Stimulated activated CD4-positive, alpha-beta T cell treated with anti-CD3 and anti-CD28 coated beads, Interleukin-1b, Interleukin-23, amount 100 ng/mL, for 24 hours (primary cell): Measurements from ENCODE around the gene OSBPL7.

ENCODE experiments used
- DNase-seq, 4 experiments: peaks; one replicate each; pipeline ENCODE4 v3.0.0-alpha.2; 2020; ENCODE audit warnings: low read depth in 4 of 4, low spot score in 1 of 4

Gene OSBPL7

GRCh38 chr17:47821424-47822391, at the start of gene OSBPL7:
Gene OSBPL7 (minus strand): TSS chr17:47821794. CDS start chr17:47820278, 1,516 bp downstream.
- DNase-seq = peak; percentile 38 to 66 (median 48)

GRCh38 chr17:47871048-47871447, 49.5 kb upstream of the OSBPL7 start:
- no peak for DNase-seq

GRCh38 chr17:47870056-47870455, 48.5 kb upstream of the OSBPL7 start:
- no peak for DNase-seq

GRCh38 chr17:47869114-47869513, 47.5 kb upstream of the OSBPL7 start:
- DNase-seq = no peak

GRCh38 chr17:47867813-47868533, 46.4 kb upstream of the OSBPL7 start:
- DNase-seq = no peak

GRCh38 chr17:47866941-47867340, 45.3 kb upstream of the OSBPL7 start:
- DNase-seq = no peak

GRCh38 chr17:47864791-47865216, 43.2 kb upstream of the OSBPL7 start:
- no peak for DNase-seq

- no peak for DNase-seq
These were observed 41.2 kb upstream of the OSBPL7 start for GRCh38 chr17:47862621-47863440.

GRCh38 chr17:47860386-47860785, 38.8 kb upstream of the OSBPL7 start:
- DNase-seq = no peak

GRCh38 chr17:47857551-47858455, 36.2 kb upstream of the OSBPL7 start:
- no peak for DNase-seq

GRCh38 chr17:47856830-47857229, 35.2 kb upstream of the OSBPL7 start:
- DNase-seq = no peak

- DNase-seq = no peak
These were observed 34.1 kb upstream of the OSBPL7 start for GRCh38 chr17:47855737-47856136.

GRCh38 chr17:47853616-47854015, 32.0 kb upstream of the OSBPL7 start:
- DNase-seq = no peak

GRCh38 chr17:47852113-47852949, 30.7 kb upstream of the OSBPL7 start:
- no peak for DNase-seq

GRCh38 chr17:47851764-47852112, 30.1 kb upstream of the OSBPL7 start:
- DNase-seq = no peak

- DNase-seq = peak in 3 of 4 experiments; percentile 38 to 78 (median 59)
These were observed 29.3 kb upstream of the OSBPL7 start, which contains the start of gene SP6 for GRCh38 chr17:47850692-47851573. Gene SP6 (minus strand): TSS chr17:47851163. CDS start chr17:47848429, 2,734 bp downstream.

GRCh38 chr17:47850373-47850691, 28.7 kb upstream of the OSBPL7 start:
- no peak for DNase-seq

GRCh38 chr17:47848198-47848513, 26.6 kb upstream of the OSBPL7 start:
- DNase-seq = no peak
